Measurements from ENCODE around the gene ELAVL2.
"Not testable (repeated sequence)": the region's sequence is repeated elsewhere in the genome, so short reads cannot be mapped to it uniquely, and the experiment has no call there.

The ELAVL2 gene

DNA sequence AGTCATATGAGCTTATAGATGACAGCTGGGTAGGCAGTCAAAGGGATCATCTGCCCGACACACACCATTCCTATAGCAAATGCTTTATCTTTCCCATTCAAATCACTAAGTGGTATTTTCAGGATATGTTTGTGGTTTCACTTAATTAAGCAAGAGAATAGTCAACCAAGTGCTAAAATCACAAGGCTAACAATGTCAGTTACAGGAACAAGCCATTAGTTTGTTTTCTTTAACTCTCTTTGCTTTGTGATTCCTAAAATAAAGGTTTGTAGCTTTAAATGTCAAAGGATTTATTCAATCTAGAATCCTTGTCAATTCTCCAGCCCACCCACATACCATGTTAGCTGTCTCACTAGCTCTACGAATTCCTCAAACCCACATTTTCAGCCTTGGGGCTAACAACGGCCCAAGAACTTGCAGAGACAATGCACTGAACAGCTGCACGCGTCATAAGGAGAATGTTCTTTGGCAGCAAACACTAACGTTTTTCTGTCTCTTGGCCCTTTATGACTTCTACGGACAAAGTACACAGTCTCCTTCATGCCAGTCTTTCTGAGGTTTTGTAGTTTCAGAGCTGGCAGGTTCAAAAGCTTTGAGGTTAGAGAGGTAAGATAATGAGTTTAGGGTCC, 56.6 kb downstream of the ELAVL2 start:
- DNase-seq, result no peak

GRCh38 chr9:23768861-23769260, 57.2 kb downstream of the ELAVL2 start:
- DNase-seq, result no peak
- no peak for ATAC-seq

More for the DNA sequence above, 56.6 kb downstream of the ELAVL2 start:
- no peak for ATAC-seq

DNA sequence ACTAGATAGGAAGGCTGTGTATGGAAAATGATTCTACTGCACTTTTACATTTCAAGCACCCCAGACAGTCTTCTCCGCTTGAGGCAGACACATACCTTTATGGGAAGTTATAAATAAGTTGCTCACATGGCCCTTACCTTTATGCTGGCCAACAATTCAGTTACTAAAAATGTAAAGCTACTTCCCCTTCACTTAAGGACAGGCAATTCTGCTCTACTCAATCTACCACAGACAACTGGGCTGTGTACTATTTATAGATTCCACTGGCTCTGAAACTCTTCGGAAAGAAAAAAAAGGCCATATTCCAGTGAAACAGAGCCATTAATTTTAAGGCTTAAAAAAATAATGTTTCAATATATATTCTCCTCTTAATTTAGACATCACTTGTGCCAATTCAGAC, 59.4 kb downstream of the ELAVL2 start:
- no peak for ATAC-seq

DNA sequence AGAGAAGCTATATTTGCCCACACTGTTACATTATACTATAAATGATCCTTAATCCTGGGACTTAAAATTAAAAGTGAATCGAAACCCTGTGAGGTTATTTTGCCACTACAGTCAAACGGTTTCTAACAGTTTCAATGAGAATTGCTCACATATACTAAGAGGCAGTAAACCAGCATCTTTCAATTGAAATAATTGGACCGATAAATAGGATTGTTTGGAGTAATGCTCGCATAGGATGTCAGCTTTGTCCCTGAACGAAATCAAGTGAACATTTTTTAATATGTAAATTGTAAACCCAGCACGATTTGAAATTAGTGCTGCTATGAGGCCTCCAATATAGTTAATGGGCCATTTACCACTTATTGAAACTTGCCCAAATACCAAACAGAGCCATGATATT, 60.5 kb downstream of the ELAVL2 start:
- no peak for DNase-seq
- no peak for ATAC-seq

More for the DNA sequence above, 59.4 kb downstream of the ELAVL2 start:
- DNase-seq, result no peak

GRCh38 chr9:23764219-23764618, 61.8 kb downstream of the ELAVL2 start:
- ATAC-seq (no peak), DNase-seq (no peak)

DNA sequence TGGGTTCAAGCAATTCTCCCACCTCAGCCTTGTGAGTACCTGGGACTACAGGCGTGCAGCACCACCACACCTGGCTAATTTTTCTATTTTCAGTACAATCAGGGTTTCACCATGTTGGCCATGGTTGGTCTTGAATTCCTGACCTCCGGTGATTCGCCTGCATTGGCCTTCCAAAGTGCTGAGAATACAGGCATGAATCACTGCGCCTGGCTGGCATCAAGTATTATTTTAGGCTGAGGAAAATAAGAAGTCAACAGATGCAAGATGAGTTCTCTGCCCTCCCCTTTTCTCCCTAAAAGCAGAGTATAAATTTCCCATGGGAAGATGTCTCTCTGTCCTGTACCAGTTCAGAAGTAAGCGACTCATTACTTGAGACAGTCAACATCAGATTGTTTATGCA, 71.5 kb downstream of the ELAVL2 start:
- ATAC-seq (no peak), DNase-seq (no peak)

DNA sequence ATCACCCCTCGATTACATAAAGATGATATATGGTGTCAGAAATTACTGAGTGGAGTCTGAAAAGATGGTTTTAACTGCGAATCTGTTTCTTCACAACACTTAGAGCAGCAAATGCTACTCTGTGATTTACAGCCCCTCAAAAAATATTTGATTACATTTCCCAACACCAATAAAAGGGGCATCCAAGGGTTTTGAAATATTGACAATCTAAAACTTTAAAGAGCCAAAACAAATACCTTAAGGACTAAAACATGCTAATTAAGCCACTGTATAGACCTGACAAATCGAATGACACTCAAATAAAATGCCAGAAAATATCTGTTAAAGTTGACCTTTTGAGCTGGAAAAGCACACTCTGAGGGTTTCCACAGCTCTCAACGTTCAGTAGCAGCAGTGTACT, 73.2 kb downstream of the ELAVL2 start:
- ATAC-seq, result no peak
- no peak for DNase-seq

- ATAC-seq (no peak), DNase-seq (no peak)
Observed at GRCh38 chr9:23751633-23752032, 74.4 kb downstream of the ELAVL2 start.

DNA sequence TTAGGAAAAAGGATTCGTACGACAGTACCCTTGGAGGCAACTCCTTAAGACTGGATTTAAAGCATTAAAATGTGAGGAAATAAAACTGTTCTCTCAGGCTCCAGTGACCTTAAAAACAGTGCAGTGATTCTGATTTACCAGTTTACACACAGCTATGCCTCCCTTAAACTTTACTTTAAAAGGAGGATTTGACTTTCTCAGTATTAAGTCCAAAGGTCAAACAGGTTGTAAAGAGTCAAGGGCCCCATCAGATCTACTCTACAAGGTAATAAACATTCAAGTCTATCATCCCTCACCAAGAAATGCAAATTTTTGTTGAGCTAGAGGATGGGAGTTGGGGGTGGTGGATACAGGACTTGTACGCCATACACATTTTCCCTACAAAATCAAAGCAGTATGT, 75.2 kb downstream of the ELAVL2 start:
- ATAC-seq (no peak), DNase-seq (no peak)

DNA sequence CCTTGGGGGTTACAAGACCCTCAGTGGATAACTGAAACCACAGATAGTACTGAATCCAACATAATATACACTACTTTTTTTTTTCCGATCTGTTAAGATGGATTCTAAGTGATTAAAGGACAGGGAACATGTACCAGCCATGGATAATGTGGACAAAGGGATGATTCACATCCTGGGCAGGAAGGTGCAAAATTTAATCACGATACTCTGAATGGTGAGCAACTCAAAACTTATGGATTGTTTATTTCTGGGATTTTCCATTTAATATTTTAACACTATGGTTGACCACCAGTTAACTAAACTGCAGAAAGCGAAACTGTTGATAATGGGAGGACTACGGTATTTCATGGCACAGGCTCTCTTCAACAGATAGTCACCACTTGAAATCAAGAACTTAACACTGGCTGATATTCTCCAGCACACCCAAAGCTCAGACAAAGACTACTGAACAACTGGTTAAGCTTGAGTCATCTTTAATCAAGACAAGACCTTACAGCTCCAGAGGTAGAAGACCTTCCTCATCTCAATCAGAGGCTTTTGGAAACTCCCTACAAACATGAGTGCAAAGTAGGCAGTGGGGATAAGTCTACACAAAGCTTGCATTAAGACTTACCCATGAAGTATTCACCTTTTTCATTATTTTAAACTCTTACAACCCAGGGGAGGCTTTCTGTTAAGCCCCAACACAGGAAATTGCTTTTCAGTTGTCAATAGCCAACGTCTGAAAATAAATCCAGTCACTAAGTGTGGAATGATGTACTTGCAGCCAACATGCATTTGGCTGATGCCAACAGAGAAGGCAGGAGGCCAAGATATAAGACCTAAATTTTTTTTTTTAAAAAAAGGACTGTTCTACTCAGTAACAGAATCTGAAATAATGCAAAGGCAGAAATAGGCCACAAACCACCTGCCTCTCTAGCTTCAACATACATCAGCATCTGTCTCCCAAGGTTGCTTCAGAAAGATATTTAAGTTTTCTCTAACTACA, 78.7 kb downstream of the ELAVL2 start:
- DNase-seq, result no peak
- ATAC-seq, result no peak

- ATAC-seq (no peak), DNase-seq (no peak)
Observed at GRCh38 chr9:23746317-23746716, 79.7 kb downstream of the ELAVL2 start.

DNA sequence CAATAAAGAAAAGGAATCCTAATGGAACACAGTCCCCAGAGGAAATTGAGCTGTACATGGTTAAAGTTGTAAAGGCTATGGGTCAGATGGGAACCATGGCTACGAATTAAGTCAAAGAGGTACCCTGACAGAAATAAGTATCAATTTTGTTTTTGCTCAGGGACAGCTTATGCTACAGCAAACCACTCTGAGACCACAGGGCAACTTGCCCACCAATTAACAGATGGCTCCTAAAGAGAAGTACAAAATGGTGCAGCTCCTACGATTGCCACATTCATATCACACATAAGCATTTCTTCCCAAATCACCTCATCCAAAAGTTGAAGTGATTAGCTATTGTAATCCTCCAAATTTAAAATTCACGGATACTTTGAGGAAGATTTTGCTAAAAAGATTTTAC, 83.0 kb downstream of the ELAVL2 start:
- ATAC-seq (no peak), DNase-seq (no peak)

GRCh38 chr9:23741351-23741750, 84.7 kb downstream of the ELAVL2 start:
- no peak for DNase-seq
- no peak for ATAC-seq

DNA sequence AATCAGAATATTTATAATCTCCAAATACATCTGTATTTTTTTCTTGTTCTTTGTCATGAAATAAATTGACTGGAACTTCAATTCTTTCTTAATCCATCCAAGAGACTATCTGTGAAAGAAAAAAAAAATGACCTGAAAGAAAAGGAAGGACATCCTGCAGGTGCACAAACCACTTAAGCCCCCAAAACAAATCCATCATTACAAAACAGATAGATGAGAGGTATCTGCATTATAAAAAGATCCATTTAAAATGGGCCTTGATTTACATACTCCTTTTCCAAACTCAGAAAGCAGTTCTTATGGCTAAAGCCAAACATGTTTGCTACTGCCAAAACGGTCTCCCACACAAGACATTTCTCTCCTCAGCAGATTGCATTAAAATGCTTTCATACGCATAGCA, 85.5 kb downstream of the ELAVL2 start:
- DNase-seq, result no peak
- ATAC-seq, result no peak

DNA sequence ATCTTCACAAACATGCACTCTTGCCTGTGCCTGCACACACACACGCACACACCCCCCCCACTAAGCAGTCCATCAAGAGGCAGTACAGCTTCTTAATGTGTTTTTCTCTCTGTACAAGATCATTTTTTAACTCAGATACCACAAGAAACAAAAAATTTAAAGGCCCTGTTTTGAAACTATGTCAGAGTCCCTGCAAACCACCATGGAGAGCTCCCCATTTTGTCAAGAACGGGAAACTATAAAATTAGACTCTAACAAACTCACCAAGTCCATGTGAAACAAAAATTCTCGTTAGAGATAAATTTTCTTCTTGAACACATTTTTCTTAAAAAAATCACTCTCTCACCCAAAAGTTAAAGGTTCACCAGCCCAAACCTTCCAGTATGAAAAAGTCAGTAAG, 86.3 kb downstream of the ELAVL2 start:
- ATAC-seq (no peak), DNase-seq (no peak)

GRCh38 chr9:23736293-23736692, 89.7 kb downstream of the ELAVL2 start:
- no peak for ATAC-seq
- DNase-seq, result no peak

- ATAC-seq (no peak), DNase-seq (no peak)
Observed at GRCh38 chr9:23733495-23734078, 92.5 kb downstream of the ELAVL2 start.

DNA sequence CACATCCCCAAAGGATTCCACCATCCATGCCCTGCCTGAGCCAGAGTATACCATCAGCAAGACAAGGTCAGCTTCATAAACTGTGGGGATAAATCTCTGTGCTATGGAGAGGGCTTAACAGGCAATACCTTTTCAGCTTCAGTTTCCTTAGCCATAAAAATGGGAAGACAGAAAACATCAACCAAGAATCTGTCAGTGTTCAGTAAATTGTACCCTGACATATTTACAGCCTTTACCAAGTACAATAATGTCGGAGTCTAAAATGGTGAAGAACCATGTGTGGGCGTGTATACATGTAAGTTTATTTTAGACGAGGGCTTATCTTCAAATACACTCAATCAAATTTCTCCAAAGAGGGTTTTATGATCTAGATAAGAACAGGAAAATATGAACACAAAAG, 94.7 kb downstream of the ELAVL2 start:
- no peak for ATAC-seq

DNA sequence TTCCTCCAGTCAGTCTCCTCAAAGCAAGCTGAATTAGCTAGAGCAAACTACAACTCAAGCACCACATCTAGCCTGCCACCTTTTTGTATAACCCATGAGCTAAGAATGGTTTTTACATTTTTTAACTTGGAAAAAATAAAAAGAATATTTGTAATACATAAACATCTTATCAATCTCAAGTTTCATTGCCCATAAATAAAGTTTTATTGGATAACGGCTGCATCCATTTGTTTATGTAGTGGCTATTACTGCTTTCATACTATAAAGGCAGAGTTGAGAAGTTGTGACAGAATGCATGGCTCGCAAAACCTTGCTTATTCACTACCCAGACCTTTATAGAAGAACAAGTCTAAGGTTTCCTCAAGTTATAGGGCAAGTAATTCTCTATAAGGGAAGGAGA, 95.7 kb downstream of the ELAVL2 start:
- no peak for DNase-seq
- no peak for ATAC-seq

More for the DNA sequence above, 94.7 kb downstream of the ELAVL2 start:
- no peak for DNase-seq

GRCh38 chr9:23728736-23729135, 97.3 kb downstream of the ELAVL2 start:
- DNase-seq (no peak), ATAC-seq (no peak)

DNA sequence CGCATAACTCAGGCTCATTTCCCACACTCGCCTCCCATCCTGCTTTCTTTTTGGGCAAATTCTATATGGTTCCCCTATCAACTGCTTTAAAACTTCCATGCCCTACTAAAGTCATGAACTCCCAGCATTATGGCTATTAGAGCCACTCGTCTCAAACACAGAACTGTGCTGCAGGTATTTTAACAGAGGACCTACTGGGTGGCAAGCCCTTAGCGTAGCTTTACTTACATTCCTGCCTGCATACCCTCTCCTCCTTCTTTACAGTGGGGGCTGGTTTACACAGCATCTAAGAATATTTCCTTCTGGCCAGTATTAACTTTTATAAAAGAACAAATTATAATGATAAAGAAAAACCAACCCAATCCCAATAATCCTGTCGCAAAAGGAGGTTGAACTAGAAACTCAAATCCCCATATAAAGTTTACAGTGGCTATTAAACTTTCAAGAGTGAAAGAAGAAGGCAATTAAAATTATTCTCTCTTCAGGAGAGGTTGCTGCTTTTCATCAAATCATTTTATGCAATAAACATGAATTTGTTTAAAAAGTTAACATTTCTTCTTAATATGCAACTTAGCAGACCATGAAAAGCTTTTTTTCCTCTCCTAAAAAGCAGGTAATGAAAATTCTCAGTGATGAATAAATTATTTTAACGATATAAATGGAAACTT, 100.6 kb downstream of the ELAVL2 start:
- ATAC-seq, result no peak

DNA sequence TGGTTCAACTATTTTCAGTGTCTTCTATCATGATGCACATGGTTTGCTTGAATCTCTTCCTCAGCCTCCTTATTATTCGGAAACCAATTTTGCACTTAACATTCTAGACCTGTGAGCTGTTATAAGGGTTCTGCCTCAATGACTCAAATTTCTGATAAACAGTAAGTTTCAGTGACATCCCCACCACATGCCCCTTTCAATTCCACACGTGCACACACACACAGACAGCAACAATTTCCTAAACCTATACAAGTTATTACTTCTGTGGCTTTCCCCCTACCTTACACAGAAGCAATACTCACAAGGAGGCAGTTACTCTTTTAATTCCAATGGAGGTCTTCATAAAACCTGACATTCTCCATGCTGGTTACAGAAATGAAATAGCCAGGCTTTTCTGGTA, 102.4 kb downstream of the ELAVL2 start:
- ATAC-seq, result no peak
- no peak for DNase-seq

More for the DNA sequence above, 100.6 kb downstream of the ELAVL2 start:
- no peak for DNase-seq

- DNase-seq, ATAC-seq: not testable (repeated sequence)
Observed at GRCh38 chr9:23723048-23723447, 103.0 kb downstream of the ELAVL2 start.
